C4-2B (cell line): Measurements from ENCODE around the gene SLX4IP.

ENCODE experiments used
- H3K27ac ChIP-seq: fragments of 450-650 bp; 2 replicates; pipeline ENCODE4 v1.5.1; 2017
- ZFX ChIP-seq: fragments of 450-650 bp; IDR thresholded peaks from 2 replicates; pipeline ENCODE4 v1.6.1; 2017
- TF ChIP-seq, protein P1 (sequence below): fragments of 450-650 bp; conservative IDR thresholded peaks from 2 replicates; pipeline ENCODE4 v1.5.1; 2017; ENCODE audit warnings: mild to moderate bottlenecking

SLX4IP gene

DNA sequence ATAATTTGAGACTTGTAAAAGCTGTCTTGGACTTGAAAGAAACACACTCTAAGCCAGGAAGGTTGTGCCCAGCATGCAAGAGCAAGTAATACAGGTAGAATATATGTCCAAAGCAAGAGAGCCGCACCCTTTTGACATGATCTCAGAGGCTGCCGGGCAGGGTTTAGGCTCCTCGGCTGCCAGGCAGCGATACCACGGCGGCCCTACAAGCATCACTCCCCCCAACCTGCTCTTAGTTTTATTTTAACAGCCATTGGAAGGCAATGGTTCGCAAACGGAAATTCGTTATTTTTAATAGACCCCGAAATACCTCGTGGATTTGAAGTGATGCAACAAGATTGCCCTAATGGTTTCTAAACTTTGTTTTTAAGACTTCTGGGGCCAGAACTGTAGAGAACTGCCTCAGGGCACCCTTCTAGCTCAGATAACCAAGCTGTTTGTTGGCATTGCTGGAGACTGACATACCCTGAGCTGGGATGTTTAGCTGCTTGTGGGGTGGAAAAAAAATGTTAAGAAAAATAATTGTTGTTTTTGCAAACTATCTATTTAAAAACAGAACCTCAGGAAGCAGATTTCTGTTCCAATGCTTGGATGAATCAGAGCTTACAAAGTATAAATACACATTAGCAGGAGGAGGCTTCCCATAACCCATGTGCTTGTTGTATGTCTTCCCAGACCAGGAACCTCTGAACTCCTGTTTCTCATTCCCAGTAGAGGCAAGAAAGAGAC lies 199.7 kb downstream of the SLX4IP start:
- TF ChIP-seq, protein P1, sequence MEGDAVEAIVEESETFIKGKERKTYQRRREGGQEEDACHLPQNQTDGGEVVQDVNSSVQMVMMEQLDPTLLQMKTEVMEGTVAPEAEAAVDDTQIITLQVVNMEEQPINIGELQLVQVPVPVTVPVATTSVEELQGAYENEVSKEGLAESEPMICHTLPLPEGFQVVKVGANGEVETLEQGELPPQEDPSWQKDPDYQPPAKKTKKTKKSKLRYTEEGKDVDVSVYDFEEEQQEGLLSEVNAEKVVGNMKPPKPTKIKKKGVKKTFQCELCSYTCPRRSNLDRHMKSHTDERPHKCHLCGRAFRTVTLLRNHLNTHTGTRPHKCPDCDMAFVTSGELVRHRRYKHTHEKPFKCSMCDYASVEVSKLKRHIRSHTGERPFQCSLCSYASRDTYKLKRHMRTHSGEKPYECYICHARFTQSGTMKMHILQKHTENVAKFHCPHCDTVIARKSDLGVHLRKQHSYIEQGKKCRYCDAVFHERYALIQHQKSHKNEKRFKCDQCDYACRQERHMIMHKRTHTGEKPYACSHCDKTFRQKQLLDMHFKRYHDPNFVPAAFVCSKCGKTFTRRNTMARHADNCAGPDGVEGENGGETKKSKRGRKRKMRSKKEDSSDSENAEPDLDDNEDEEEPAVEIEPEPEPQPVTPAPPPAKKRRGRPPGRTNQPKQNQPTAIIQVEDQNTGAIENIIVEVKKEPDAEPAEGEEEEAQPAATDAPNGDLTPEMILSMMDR, result no peak
- no peak for TF ChIP-seq ZFX
- H3K27ac ChIP-seq, result no peak overlapping the region

GRCh38 chr20:10635476-10636208 lies 200.5 kb downstream of the SLX4IP start:
- no peak for TF ChIP-seq ZFX
- TF ChIP-seq, protein P1, result no peak
- no peak overlapping the region for H3K27ac ChIP-seq

- no peak overlapping the region for H3K27ac ChIP-seq
- TF ChIP-seq, protein P1, result no peak
- no peak for TF ChIP-seq ZFX
Observed at GRCh38 chr20:10636326-10636818, 201.3 kb downstream of the SLX4IP start.

DNA sequence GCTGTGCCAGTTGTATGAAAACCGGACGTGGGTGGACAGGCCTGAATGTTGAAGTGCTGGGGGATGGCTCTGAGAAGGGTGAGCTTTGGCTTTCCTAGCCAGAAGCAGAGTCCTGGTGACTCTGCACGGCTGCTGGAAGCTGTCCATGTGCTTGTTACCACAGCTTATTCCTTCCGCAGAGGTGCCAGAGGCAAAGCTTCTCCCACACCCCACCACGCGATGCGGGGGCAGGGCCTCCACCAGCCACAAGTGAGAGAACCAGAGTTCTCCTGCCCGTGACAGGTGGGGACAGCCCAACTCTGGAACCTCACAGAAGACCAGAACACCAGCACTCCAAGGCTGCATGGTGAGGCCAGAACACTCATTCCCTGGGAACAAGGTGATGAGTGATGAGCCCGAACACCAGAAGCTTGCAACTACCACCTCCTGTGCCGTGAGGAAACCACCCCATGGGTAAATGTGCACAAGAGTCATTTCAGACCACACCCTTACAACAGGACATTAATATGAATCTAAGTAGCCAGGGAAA lies 202.0 kb downstream of the SLX4IP start:
- TF ChIP-seq, protein P1, result no peak
- no peak for TF ChIP-seq ZFX
- no peak overlapping the region for H3K27ac ChIP-seq

DNA sequence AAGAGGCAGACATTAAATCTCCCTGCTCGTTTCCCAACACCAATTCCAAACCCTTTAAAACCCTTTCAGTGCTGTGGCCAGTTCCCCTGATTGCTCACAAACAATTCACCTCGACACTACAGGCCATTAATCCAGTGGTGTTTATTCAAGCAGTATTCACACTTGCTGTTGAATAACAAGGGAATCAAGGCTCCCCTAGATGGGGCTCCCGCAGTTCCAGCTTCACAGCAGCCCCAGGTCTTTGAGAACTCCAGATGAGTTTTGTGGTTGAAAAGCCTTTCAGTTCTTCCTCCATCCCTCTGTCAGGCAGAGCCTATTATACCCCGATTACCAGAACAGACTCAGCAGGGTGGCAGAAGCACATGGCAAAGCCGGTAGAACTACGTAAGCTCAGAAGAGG lies 202.5 kb downstream of the SLX4IP start:
- TF ChIP-seq ZFX, result no peak
- H3K27ac ChIP-seq, result no peak overlapping the region

DNA sequence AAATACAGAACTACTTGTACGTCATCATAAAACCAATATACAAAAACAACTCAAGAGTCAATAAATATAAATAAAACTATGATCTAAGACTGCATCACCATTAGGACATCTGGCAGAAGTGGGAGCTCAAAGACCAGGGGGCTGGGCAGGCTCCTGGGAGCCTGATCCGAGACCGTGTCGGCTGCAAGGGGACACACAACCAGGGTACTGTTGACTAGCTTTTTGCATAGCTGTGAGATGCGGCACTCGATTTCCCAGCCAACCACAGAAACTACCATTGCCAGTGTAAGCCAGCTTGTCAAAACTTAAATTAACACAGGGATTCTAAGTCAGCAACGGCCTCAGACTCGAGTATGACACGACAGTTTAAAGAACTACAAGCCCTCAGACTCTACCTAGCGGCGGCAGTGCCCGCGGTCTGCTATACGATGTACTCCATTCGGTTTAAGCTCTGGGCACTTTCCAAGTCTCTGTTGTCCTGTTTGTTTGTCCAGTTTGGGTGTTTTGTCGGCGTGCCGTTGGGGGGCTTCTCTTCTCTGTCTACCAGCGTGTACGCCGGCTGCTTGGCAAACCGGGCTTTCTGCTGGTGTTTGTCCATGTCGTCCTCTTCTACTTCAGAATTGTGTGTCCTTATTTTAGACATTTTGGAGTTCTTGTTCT lies 204.1 kb downstream of the SLX4IP start:
- H3K27ac ChIP-seq, result no peak overlapping the region
- TF ChIP-seq, protein P1, result no peak
- no peak for TF ChIP-seq ZFX

- no peak overlapping the region for H3K27ac ChIP-seq
- TF ChIP-seq ZFX, result no peak
- TF ChIP-seq, protein P1, result no peak
Observed at GRCh38 chr20:10639737-10640556, 204.8 kb downstream of the SLX4IP start.
